Measurements from ENCODE around the gene TRIM2. TPM values are rescaled to one million over a fixed set of nuclear protein-coding genes. Genes with fewer than 3 reads are reported as not detected.

TRIM2 gene
- total RNA-seq, 1 experiment from 2014 or later, result 93.2 TPM

- Histone ChIP-seq H3K27ac (ENCODE audit: low read depth, low read length, poor library complexity, severe bottlenecking) (no peak overlapping the region), H3K27me3 (replicated peaks; ENCODE audit: insufficient read depth, low read depth, low read length, poor library complexity) (no peaks in the 10 kb centered on the region), H3K4me1 (ENCODE audit: insufficient read depth, low read length, poor library complexity, severe bottlenecking) (peaks cover 13% of the 10 kb centered on the region), H3K36me3 (ENCODE audit: insufficient read depth, low read length, poor library complexity, severe bottlenecking) (no peaks in the 10 kb centered on the region), H3K4me3 (ENCODE audit: low read depth, low read length, poor library complexity, severe bottlenecking) (no peak overlapping the region), H3K9me3 (ENCODE audit: low read depth, low read length, poor library complexity, severe bottlenecking) (no peaks in the 10 kb centered on the region)
- CTCF ChIA-PET, result no interaction called here
- TF ChIP-seq EZH2 (IDR thresholded peaks at IDR 0.05; ENCODE audit: borderline replicate concordance, low read depth, low read length, poor library complexity, severe bottlenecking) (no peak), CTCF (conservative IDR thresholded peaks at IDR 0.05; ENCODE audit: low read depth, low read length) (no peak)
- intact Hi-C loops (cut with micrococcal nuclease; ENCODE audit: unreplicated experiment), result no loop called here
- POLR2A ChIA-PET (ENCODE audit: low non-redundant PET), result no interaction called here
- BruUV-seq (replicated peaks), result no TSS peak
- peak; percentile 20 for DNase-seq (ENCODE audit: low spot score)
Observed at GRCh38 chr4:153166716-153167501, 37.3 kb upstream of the TRIM2 start.

- no peak for DNase-seq (ENCODE audit: low spot score)
- BruUV-seq (replicated peaks), result no TSS peak
- H3K9me3 ChIP-seq (ENCODE audit: low read depth, low read length, poor library complexity, severe bottlenecking), result no peaks in the 10 kb centered on the region
- H3K36me3 ChIP-seq (ENCODE audit: insufficient read depth, low read length, poor library complexity, severe bottlenecking), result no peaks in the 10 kb centered on the region
- POLR2A ChIA-PET (ENCODE audit: low non-redundant PET), result no interaction called here
- intact Hi-C loops (cut with micrococcal nuclease; ENCODE audit: unreplicated experiment), result no loop called here
- no peak overlapping the region for H3K4me3 ChIP-seq (ENCODE audit: low read depth, low read length, poor library complexity, severe bottlenecking)
- peaks cover 13% of the 10 kb centered on the region for H3K4me1 ChIP-seq (ENCODE audit: insufficient read depth, low read length, poor library complexity, severe bottlenecking)
- H3K27me3 ChIP-seq (replicated peaks; ENCODE audit: insufficient read depth, low read depth, low read length, poor library complexity), result no peaks in the 10 kb centered on the region
- TF ChIP-seq CTCF (conservative IDR thresholded peaks at IDR 0.05; ENCODE audit: low read depth, low read length), result no peak
- no peak for TF ChIP-seq EZH2 (IDR thresholded peaks at IDR 0.05; ENCODE audit: borderline replicate concordance, low read depth, low read length, poor library complexity, severe bottlenecking)
- no peak overlapping the region for H3K27ac ChIP-seq (ENCODE audit: low read depth, low read length, poor library complexity, severe bottlenecking)
- CTCF ChIA-PET, result no interaction called here
Observed at GRCh38 chr4:153169776-153170175, 34.5 kb upstream of the TRIM2 start.

GRCh38 chr4:153170407-153170806 is 33.8 kb upstream of the TRIM2 start:
- no peak overlapping the region for H3K27ac ChIP-seq (ENCODE audit: low read depth, low read length, poor library complexity, severe bottlenecking)
- no peak for DNase-seq (ENCODE audit: low spot score)
- intact Hi-C loops (cut with micrococcal nuclease; ENCODE audit: unreplicated experiment), result no loop called here
- no peaks in the 10 kb centered on the region for H3K9me3 ChIP-seq (ENCODE audit: low read depth, low read length, poor library complexity, severe bottlenecking)
- H3K4me1 ChIP-seq (ENCODE audit: insufficient read depth, low read length, poor library complexity, severe bottlenecking), result peaks cover 13% of the 10 kb centered on the region
- POLR2A ChIA-PET (ENCODE audit: low non-redundant PET), result no interaction called here
- BruUV-seq (replicated peaks), result no TSS peak
- H3K36me3 ChIP-seq (ENCODE audit: insufficient read depth, low read length, poor library complexity, severe bottlenecking), result no peaks in the 10 kb centered on the region
- TF ChIP-seq CTCF (conservative IDR thresholded peaks at IDR 0.05; ENCODE audit: low read depth, low read length) (no peak), EZH2 (IDR thresholded peaks at IDR 0.05; ENCODE audit: borderline replicate concordance, low read depth, low read length, poor library complexity, severe bottlenecking) (no peak)
- CTCF ChIA-PET, result no interaction called here
- no peaks in the 10 kb centered on the region for H3K27me3 ChIP-seq (replicated peaks; ENCODE audit: insufficient read depth, low read depth, low read length, poor library complexity)
- H3K4me3 ChIP-seq (ENCODE audit: low read depth, low read length, poor library complexity, severe bottlenecking), result no peak overlapping the region

All from A673 (cell line).